GM12878 (cell line): ENCODE data around the gene LDLRAD4. TPM values are rescaled to one million over a fixed set of nuclear protein-coding genes. Genes with fewer than 3 reads are reported as not detected.

Source experiments
- ATAC-seq: fragments of 200-7000 bp; cut with Tn5 transposase; 3 replicates; pipeline ENCODE4 v1.9.1; 2020; ENCODE audit warnings: mild to moderate bottlenecking, moderate library complexity
- BruUV-seq: library from RNA; stranded (reverse); fragments of 400-500 nt; replicated peaks from 2 replicates; lab custom pipeline; 2021; lab: Mats Ljungman, UMichigan
- CTCF ChIA-PET: fragments of 300-600 bp; sonication (Branson Sonifier 250); formaldehyde crosslinking; extraction: SDS; loops from one replicate; lab custom pipeline; 2021; ENCODE audit warnings: inconsistent platforms; lab: Yijun Ruan, JAX
- POLR2A ChIA-PET: fragments of 350-600 bp; formaldehyde crosslinking; extraction: SDS; loops from one replicate; lab custom pipeline; 2021; ENCODE audit warnings: inconsistent platforms; lab: Charles Lee
- RAD21 ChIA-PET: fragments of 300-600 bp; sonication (Branson Sonifier 250); formaldehyde crosslinking; loops from one replicate; lab custom pipeline; 2023; ENCODE audit warnings: antibody characterized with exemption; ENCODE audit not compliant: unreplicated experiment; lab: Charles Lee
- SMC1A ChIA-PET: fragments of 300-600 bp; sonication (Branson Sonifier 250); formaldehyde crosslinking; loops from one replicate; lab custom pipeline; 2023; ENCODE audit not compliant: unreplicated experiment, uncharacterized antibody; lab: Charles Lee
- DNase-seq: peaks from one replicate; pipeline ENCODE4 v3.0.0-alpha.2; 2011; ENCODE audit warnings: low read depth, low spot score
- FAIRE-seq: peaks from 3 replicates; lab custom pipeline; 2011; peaks lifted over from hg19 to GRCh38; lab: Jason Lieb, UNC
- H2AFZ ChIP-seq: 2 replicates; pipeline ENCODE4 v1.6.0; 2011; ENCODE audit warnings: low read depth, low read length, control low read depth; ENCODE audit not compliant: control insufficient read depth
- H3K27ac ChIP-seq: 2 replicates; pipeline ENCODE4 v1.5.1; 2011; ENCODE audit warnings: control low read depth; ENCODE audit not compliant: control insufficient read depth, insufficient read depth
- H3K27me3 ChIP-seq, 2 experiments: replicated peaks in 1 of 2; 2 replicates each; pipeline versions ENCODE4 v1.6.0 to v1.6.1; 2011; ENCODE audit warnings: low read length in 1 of 2; ENCODE audit not compliant: control insufficient read depth in 2 of 2, insufficient read depth in 2 of 2
- H3K36me3 ChIP-seq, 2 experiments: 2 replicates each; pipeline ENCODE4 v1.5.1; 2011; ENCODE audit warnings: low read length in 1 of 2; ENCODE audit not compliant: control insufficient read depth in 2 of 2, insufficient read depth in 2 of 2
- H3K4me1 ChIP-seq: 2 replicates; pipeline ENCODE4 v1.6.1; 2011; ENCODE audit warnings: mild to moderate bottlenecking, low read length, moderate library complexity, mixed read lengths; ENCODE audit not compliant: control insufficient read depth, insufficient read depth
- H3K4me2 ChIP-seq: 2 replicates; pipeline ENCODE4 v1.6.0; 2011; ENCODE audit warnings: control low read depth; ENCODE audit not compliant: control insufficient read depth, insufficient read depth
- H3K4me3 ChIP-seq: fragments of 200-600 bp; sonication (generic); 2 replicates; pipeline ENCODE4 v1.5.1; 2016
- H3K79me2 ChIP-seq: 2 replicates; pipeline ENCODE4 v1.6.0; 2011; ENCODE audit warnings: low read length; ENCODE audit not compliant: control insufficient read depth, insufficient read depth
- H3K9ac ChIP-seq: 2 replicates; pipeline ENCODE4 v1.8.0; 2011; ENCODE audit warnings: low read length, control low read depth, mixed read lengths; ENCODE audit not compliant: control insufficient read depth, insufficient read depth
- H3K9me3 ChIP-seq: replicated peaks from 3 replicates; pipeline ENCODE4 v1.5.1; 2011; ENCODE audit warnings: mild to moderate bottlenecking, low read length; ENCODE audit not compliant: control insufficient read depth, insufficient read depth
- H4K20me1 ChIP-seq: 2 replicates; pipeline ENCODE4 v1.6.0; 2011; ENCODE audit not compliant: control insufficient read depth, insufficient read depth
- CHD2 ChIP-seq: IDR thresholded peaks from 2 replicates; pipeline ENCODE4 v1.6.1; 2011; ENCODE audit warnings: low read depth, low read length, improper control_type of control experiment, borderline replicate concordance
- IKZF2 ChIP-seq, 2 experiments: fragments of 450-650 bp; IDR thresholded peaks; 2 replicates each; pipeline ENCODE4 v1.6.1; 2017; ENCODE audit warnings: mild to moderate bottlenecking in 2 of 2, moderate library complexity in 2 of 2
- NR2F1 ChIP-seq: fragments of 450-650 bp; conservative IDR thresholded peaks from 2 replicates; pipeline ENCODE4 v1.6.1; 2017; ENCODE audit warnings: mild to moderate bottlenecking
- RELB ChIP-seq: fragments of 450-650 bp; IDR thresholded peaks from 2 replicates; pipeline ENCODE4 v1.6.1; 2017; ENCODE audit warnings: low read depth, mild to moderate bottlenecking, moderate library complexity
- SKIL ChIP-seq: fragments of 450-650 bp; IDR thresholded peaks from 2 replicates; pipeline ENCODE4 v1.6.1; 2017; ENCODE audit warnings: mild to moderate bottlenecking, low read depth, inconsistent platforms; ENCODE audit not compliant: poor library complexity, severe bottlenecking
- SMC3 ChIP-seq: IDR thresholded peaks from 2 replicates; pipeline ENCODE4 v1.6.1; 2011; ENCODE audit warnings: low read length, improper control_type of control experiment, borderline replicate concordance
- ZNF207 ChIP-seq: fragments of 450-650 bp; IDR thresholded peaks from 2 replicates; pipeline ENCODE4 v1.6.1; 2014; ENCODE audit warnings: antibody characterized with exemption, mild to moderate bottlenecking, borderline replicate concordance
- ZNF687 ChIP-seq: fragments of 450-650 bp; IDR thresholded peaks from 2 replicates; pipeline ENCODE4 v1.6.1; 2017; ENCODE audit warnings: mild to moderate bottlenecking, moderate library complexity
- ZZZ3 ChIP-seq: IDR thresholded peaks from 2 replicates; pipeline ENCODE4 v1.6.1; 2011; ENCODE audit warnings: low read depth; ENCODE audit not compliant: control insufficient read depth, insufficient read length
- WGBS: methylation state at CpG from one replicate; pipeline ENCODE4 v1.1.6; 2016; ENCODE audit warnings: low lambda C conversion rate; ENCODE audit not compliant: insufficient replicate concordance, insufficient coverage; ENCODE audit errors: missing lambda C conversion rate; 5-methylcytosine and 5-hydroxymethylcytosine counted together
- in situ Hi-C: fragments of 300-500 bp; cut with MboI; formaldehyde crosslinking; loops from 9 replicates; pipeline ENCODE4 v1.14.3; 2018; ENCODE audit warnings: mixed read lengths
- intact Hi-C: fragments of 100-400 bp; cut with micrococcal nuclease; formaldehyde crosslinking; loops from one replicate; pipeline ENCODE4 v1.14.2; 2022; ENCODE audit not compliant: unreplicated experiment
- polyA plus RNA-seq, 11 experiments: library from polyadenylated mRNA; depleted of rRNA in 4 of 11; unstranded in 6 of 11; stranded (reverse) in 5 of 11; fragments of >200 nt; fragmentation: Nextera tagmentation in 4 of 11; fragmentation: Illumina TruSeq in 1 of 11; extraction: Ambion mirVana in 4 of 11; extraction: Trizol in 1 of 11; gene quantifications; 1 replicate in 1 of 11; 2 replicates in 10 of 11; pipeline versions ENCODE4 v1.2.1 to v1.2.3, GENCODE V29; 2011 to 2016; ENCODE audit warnings: inconsistent platforms in 2 of 11, missing spikeins in 2 of 11, low read depth in 1 of 11
- total RNA-seq, 4 experiments: library from RNA; depleted of rRNA in 3 of 4; stranded (reverse); fragments of >200 nt in 3 of 4; fragmentation: Illumina TruSeq in 1 of 4; extraction: Trizol in 1 of 4; gene quantifications; 2 replicates each; pipeline versions ENCODE4 v1.2.1 to v1.2.3, GENCODE V29; 2013 to 2021

LDLRAD4 gene
- total and polyA plus RNA-seq, 10 of the 15 experiments (the other 5 are each of a cell fraction or from before 2014, with no cell fraction given): 2.7 to 16.8 (median 11.2) TPM

- no peak for TF ChIP-seq ZNF687
Measured at GRCh38 chr18:13628211-13628610, 409.7 kb downstream of the LDLRAD4 start (continued).

- intact Hi-C loops: loop anchor here (1.0 kb wide), 2 partner anchors 68 to 72 kb away; no protein-coding TSS in a partner anchor
- no peaks in the 10 kb centered on the region for H4K20me1 ChIP-seq
- no peak overlapping the region for H3K4me3 ChIP-seq
- in situ Hi-C loops: loop anchor here (25.0 kb wide), 1 partner anchor 468 kb away; no protein-coding TSS in a partner anchor
- ChIA-PET CTCF (interaction anchor here (0.7 to 11.8 kb wide), 20 partner anchors 9 to 470 kb away, joined by 3 to 337 read pairs (median 4); no protein-coding TSS in a partner anchor), POLR2A (interaction anchor here (0.6 to 1.5 kb wide), 7 partner anchors 17 to 747 kb away, joined by 3 to 6 read pairs (median 4); no protein-coding TSS in a partner anchor), RAD21 (interaction anchor here (0.5 to 4.1 kb wide), 16 partner anchors 9 to 685 kb away, joined by 3 to 161 read pairs (median 7); partner anchors contain the start of gene LDLRAD4), SMC1A (interaction anchor here (0.6 to 6.9 kb wide), 19 partner anchors 9 to 416 kb away, joined by 3 to 241 read pairs (median 4); no protein-coding TSS in a partner anchor)
- H3K9me3 ChIP-seq: no peaks in the 10 kb centered on the region; the same call in 2 of the 3 replicates
- no peaks in the 10 kb centered on the region for H3K27me3 ChIP-seq
- 0 out of 2 replicates have a peak overlapping the region, but pooled peaks have one; percentile 23 for H3K9ac ChIP-seq
- no peaks in the 10 kb centered on the region for H3K79me2 ChIP-seq
- FAIRE-seq: peak; percentile 27
- peak overlapping the region; percentile 14; the same call in 1 of the 2 replicates for H2AFZ ChIP-seq
- peaks cover 0 to 3% of the 10 kb centered on the region in 2 experiments; a peak in 2 of 4 replicates for H3K36me3 ChIP-seq
- WGBS: 59% methylated on average over 8 of the region's 8 CpGs
- H3K4me1 ChIP-seq: peaks cover 5% of the 10 kb centered on the region
- H3K27ac ChIP-seq: no peak overlapping the region; the same call in 1 of the 2 replicates
- H3K4me2 ChIP-seq: peak overlapping the region; percentile 34
- peak; percentile 48 for DNase-seq
- no TSS peak for BruUV-seq
- peak; percentile 92 for ATAC-seq
- TF ChIP-seq RELB (no peak; the same call in 1 of the 2 replicates), ZZZ3 (no peak), CHD2 (peak; percentile 80; the same call in 1 of the 2 replicates), SMC3 (peak; percentile 99), SKIL (peak; percentile 36), ZNF207 (no peak), IKZF2 (IDR thresholded peaks at IDR 0.05) (peak; percentile 52 to 58; a peak in 2 of 4 replicates), NR2F1 (0 out of 2 replicates have a peak, but pooled peaks have one; percentile 28)
Measured at GRCh38 chr18:13629841-13630715, 411.5 kb downstream of the LDLRAD4 start.
